Neural cell (in vitro differentiated cells): ENCODE measurements around the gene GPR21. TPM values are rescaled to one million over a fixed set of nuclear protein-coding genes. Genes with fewer than 3 reads are reported as not detected.

Experiments used
- H2AFZ ChIP-seq: fragments of 200-600, 300-800 bp; sonication (generic), shearing (Covaris generic); 2 replicates; pipeline ENCODE4 v1.6.0; 2014; ENCODE audit warnings: low read depth, mild to moderate bottlenecking, antibody characterized with exemption, low read length, moderate library complexity
- H3F3A ChIP-seq: fragments of 200-600 bp; shearing (Covaris generic); 2 replicates; pipeline ENCODE4 v1.6.1; 2016; ENCODE audit warnings: mild to moderate bottlenecking, moderate library complexity, mixed read lengths, antibody characterized with exemption, low read length; ENCODE audit not compliant: insufficient read depth, poor library complexity, severe bottlenecking
- H3K27ac ChIP-seq: fragments of 200-600, 300-800 bp; sonication (generic), shearing (Covaris generic); 2 replicates; pipeline ENCODE4 v1.5.1; 2014; ENCODE audit warnings: mild to moderate bottlenecking, low read length, moderate library complexity
- H3K27me3 ChIP-seq: fragments of 300-800, 200-600 bp; sonication (generic), shearing (Covaris generic); 2 replicates; pipeline ENCODE4 v1.6.0; 2014; ENCODE audit warnings: mild to moderate bottlenecking, low read depth, low read length, moderate library complexity; ENCODE audit not compliant: insufficient read depth
- H3K36me3 ChIP-seq: fragments of 300-800, 200-600 bp; sonication (generic), shearing (Covaris generic); 2 replicates; pipeline ENCODE4 v1.5.1; 2014; ENCODE audit warnings: mild to moderate bottlenecking, antibody characterized with exemption, low read length, moderate library complexity; ENCODE audit not compliant: insufficient read depth
- H3K4me2 ChIP-seq: fragments of 300-800, 200-600 bp; sonication (generic), shearing (Covaris generic); 2 replicates; pipeline ENCODE4 v1.6.0; 2014; ENCODE audit warnings: mild to moderate bottlenecking, low read length
- H3K4me3 ChIP-seq: fragments of 300-800, 200-600 bp; sonication (generic), shearing (Covaris generic); 2 replicates; pipeline ENCODE4 v1.5.1; 2014; ENCODE audit warnings: mild to moderate bottlenecking, low read length, moderate library complexity
- H3K79me2 ChIP-seq: fragments of 200-600 bp; shearing (Covaris generic); replicated peaks from 2 replicates; pipeline ENCODE4 v1.6.0; 2014; ENCODE audit warnings: mild to moderate bottlenecking, low read length, moderate library complexity; ENCODE audit not compliant: insufficient read depth
- H3K9ac ChIP-seq: fragments of 300-800, 200-600 bp; sonication (generic), shearing (Covaris generic); 2 replicates; pipeline ENCODE4 v1.6.1; 2016; ENCODE audit warnings: mild to moderate bottlenecking, low read length, mixed read lengths
- H3K9me2 ChIP-seq: fragments of 200-600 bp; shearing (Covaris generic); 2 replicates; pipeline ENCODE4 v1.6.1; 2016; ENCODE audit warnings: mild to moderate bottlenecking, low read length, mixed read lengths; ENCODE audit not compliant: insufficient read depth
- H3K9me3 ChIP-seq: fragments of 200-600, 300-800 bp; sonication (generic), shearing (Covaris generic); 2 replicates; pipeline ENCODE4 v1.6.1; 2016; ENCODE audit warnings: mild to moderate bottlenecking, mixed run types, low read length, moderate library complexity, mixed read lengths
- H4K20me1 ChIP-seq: fragments of 200-600 bp; shearing (Covaris generic); 2 replicates; pipeline ENCODE4 v1.6.1; 2016; ENCODE audit warnings: mild to moderate bottlenecking, mixed run types; ENCODE audit not compliant: insufficient read depth
- CTCF ChIP-seq: fragments of 450-650 bp; IDR thresholded peaks from 2 replicates; pipeline ENCODE4 v1.5.1; 2014; ENCODE audit warnings: antibody characterized with exemption, mild to moderate bottlenecking, moderate library complexity; ENCODE audit not compliant: poor library complexity, severe bottlenecking
- EP300 ChIP-seq: fragments of 450-650 bp; conservative IDR thresholded peaks from 2 replicates; pipeline ENCODE4 v1.6.1; 2014; ENCODE audit warnings: antibody characterized with exemption, mild to moderate bottlenecking, moderate library complexity; ENCODE audit not compliant: poor library complexity, severe bottlenecking
- EZH2 ChIP-seq: fragments of 200-600, 300-800 bp; shearing (Covaris generic), sonication (generic); IDR thresholded peaks from 2 replicates; pipeline ENCODE4 v1.6.1; 2014; ENCODE audit warnings: antibody characterized with exemption, low read length, borderline replicate concordance, mild to moderate bottlenecking; ENCODE audit not compliant: insufficient read depth, poor library complexity, severe bottlenecking
- MXI1 ChIP-seq: fragments of 450-650 bp; conservative IDR thresholded peaks from 2 replicates; pipeline ENCODE4 v1.6.1; 2014; ENCODE audit warnings: antibody characterized with exemption, mild to moderate bottlenecking; ENCODE audit not compliant: poor library complexity, severe bottlenecking
- POLR2AphosphoS5 ChIP-seq: IDR thresholded peaks from 2 replicates; pipeline ENCODE4 v1.6.1; 2012
- RAD21 ChIP-seq: fragments of 450-650 bp; conservative IDR thresholded peaks from 2 replicates; pipeline ENCODE4 v1.6.1; 2014; ENCODE audit warnings: antibody characterized with exemption, mild to moderate bottlenecking, moderate library complexity
- SMC3 ChIP-seq: fragments of 450-650 bp; conservative IDR thresholded peaks from 2 replicates; pipeline ENCODE4 v1.6.1; 2014; ENCODE audit warnings: antibody characterized with exemption, mild to moderate bottlenecking, moderate library complexity; ENCODE audit not compliant: poor library complexity
- TAF1 ChIP-seq: IDR thresholded peaks from 2 replicates; pipeline ENCODE4 v1.6.1; 2012; ENCODE audit warnings: low read depth
- polyA plus RNA-seq: library from polyadenylated mRNA; depleted of rRNA; stranded (reverse); fragments of >200 nt; gene quantifications from 2 replicates; pipeline ENCODE4 v1.2.3, GENCODE V29; 2014
- TF ChIP-seq, protein P1 (sequence below): IDR thresholded peaks from 2 replicates; pipeline ENCODE4 v1.6.1; 2012; ENCODE audit warnings: borderline replicate concordance

The GPR21 gene
- polyA plus RNA-seq, 1 donor from 2014 or later: 2.2 TPM

DNA sequence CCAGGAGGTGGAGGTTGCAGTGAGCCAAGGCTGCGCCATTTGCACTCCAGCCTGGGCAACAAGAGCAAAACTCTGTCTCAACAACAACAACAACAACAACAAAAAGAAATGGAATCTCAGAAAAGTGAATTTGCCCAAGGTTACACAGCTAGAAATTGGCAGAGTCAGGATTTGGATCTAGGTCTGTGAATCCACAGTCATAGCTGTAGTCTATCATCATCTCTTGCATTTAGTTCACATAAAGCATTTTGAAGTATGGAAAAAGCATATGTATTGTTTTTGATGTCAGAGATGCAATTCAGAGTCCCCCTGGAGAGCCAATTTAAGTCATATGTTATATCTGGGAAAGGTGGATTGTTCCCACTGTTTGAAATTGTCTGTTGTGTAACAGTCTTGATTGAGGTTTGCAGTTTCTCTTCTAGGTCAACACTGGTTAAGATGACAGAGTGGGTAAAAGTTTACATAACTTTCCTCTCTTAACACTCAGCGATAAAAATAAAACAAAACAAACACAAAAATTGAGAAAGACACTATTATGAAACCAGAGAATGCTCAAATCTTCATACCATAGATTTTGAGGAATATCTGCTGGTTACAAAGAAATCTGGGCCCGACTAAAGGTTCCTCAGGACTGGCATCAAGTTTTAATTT, 21.5 kb upstream of the GPR21 start:
- no peaks in the 10 kb centered on the region for H3K9me3 ChIP-seq
- no peak overlapping the region for H3K4me3 ChIP-seq
- no peak overlapping the region for H2AFZ ChIP-seq
- H3K9me2 ChIP-seq: no peaks in the 10 kb centered on the region
- no peaks in the 10 kb centered on the region for H3K79me2 ChIP-seq
- H3F3A ChIP-seq: no peaks in the 10 kb centered on the region
- no peaks in the 10 kb centered on the region for H4K20me1 ChIP-seq
- TF ChIP-seq POLR2AphosphoS5 (no peak), SMC3 (no peak), TAF1 (no peak), EP300 (no peak), CTCF (no peak), EZH2 (no peak), RAD21 (no peak), MXI1 (no peak)
- TF ChIP-seq, protein P1, sequence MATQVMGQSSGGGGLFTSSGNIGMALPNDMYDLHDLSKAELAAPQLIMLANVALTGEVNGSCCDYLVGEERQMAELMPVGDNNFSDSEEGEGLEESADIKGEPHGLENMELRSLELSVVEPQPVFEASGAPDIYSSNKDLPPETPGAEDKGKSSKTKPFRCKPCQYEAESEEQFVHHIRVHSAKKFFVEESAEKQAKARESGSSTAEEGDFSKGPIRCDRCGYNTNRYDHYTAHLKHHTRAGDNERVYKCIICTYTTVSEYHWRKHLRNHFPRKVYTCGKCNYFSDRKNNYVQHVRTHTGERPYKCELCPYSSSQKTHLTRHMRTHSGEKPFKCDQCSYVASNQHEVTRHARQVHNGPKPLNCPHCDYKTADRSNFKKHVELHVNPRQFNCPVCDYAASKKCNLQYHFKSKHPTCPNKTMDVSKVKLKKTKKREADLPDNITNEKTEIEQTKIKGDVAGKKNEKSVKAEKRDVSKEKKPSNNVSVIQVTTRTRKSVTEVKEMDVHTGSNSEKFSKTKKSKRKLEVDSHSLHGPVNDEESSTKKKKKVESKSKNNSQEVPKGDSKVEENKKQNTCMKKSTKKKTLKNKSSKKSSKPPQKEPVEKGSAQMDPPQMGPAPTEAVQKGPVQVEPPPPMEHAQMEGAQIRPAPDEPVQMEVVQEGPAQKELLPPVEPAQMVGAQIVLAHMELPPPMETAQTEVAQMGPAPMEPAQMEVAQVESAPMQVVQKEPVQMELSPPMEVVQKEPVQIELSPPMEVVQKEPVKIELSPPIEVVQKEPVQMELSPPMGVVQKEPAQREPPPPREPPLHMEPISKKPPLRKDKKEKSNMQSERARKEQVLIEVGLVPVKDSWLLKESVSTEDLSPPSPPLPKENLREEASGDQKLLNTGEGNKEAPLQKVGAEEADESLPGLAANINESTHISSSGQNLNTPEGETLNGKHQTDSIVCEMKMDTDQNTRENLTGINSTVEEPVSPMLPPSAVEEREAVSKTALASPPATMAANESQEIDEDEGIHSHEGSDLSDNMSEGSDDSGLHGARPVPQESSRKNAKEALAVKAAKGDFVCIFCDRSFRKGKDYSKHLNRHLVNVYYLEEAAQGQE: no peak
- no peaks in the 10 kb centered on the region for H3K27me3 ChIP-seq
- peaks cover 5% of the 10 kb centered on the region for H3K36me3 ChIP-seq
- H3K4me2 ChIP-seq: no peak overlapping the region
- no peak overlapping the region for H3K27ac ChIP-seq
- H3K9ac ChIP-seq: no peak overlapping the region

GRCh38 chr9:123016631-123017030, 16.8 kb upstream of the GPR21 start:
- Histone ChIP-seq H3K4me3 (no peak overlapping the region), H4K20me1 (no peaks in the 10 kb centered on the region), H3K27me3 (no peaks in the 10 kb centered on the region), H3K9ac (no peak overlapping the region), H3F3A (no peaks in the 10 kb centered on the region), H3K79me2 (no peaks in the 10 kb centered on the region), H3K4me2 (no peak overlapping the region), H3K9me2 (no peaks in the 10 kb centered on the region), H3K9me3 (no peaks in the 10 kb centered on the region), H3K27ac (no peak overlapping the region), H3K36me3 (peaks cover 7% of the 10 kb centered on the region), H2AFZ (no peak overlapping the region)
- TF ChIP-seq SMC3 (no peak), EP300 (no peak), MXI1 (no peak), RAD21 (no peak), POLR2AphosphoS5 (no peak), CTCF (no peak), EZH2 (no peak)
- TF ChIP-seq, protein P1: no peak
